Stimulated activated CD4-positive, alpha-beta T cell treated with anti-CD3 and anti-CD28 coated beads, Interleukin-1b, Interleukin-23, amount 100 ng/mL, for 24 hours (primary cell): ENCODE data around the gene TAGLN3.
A peak's percentile ranks its signal among the peaks of the same experiment; 100 is the strongest.

Experiments used
- DNase-seq, 4 experiments: peaks; one replicate each; pipeline ENCODE4 v3.0.0-alpha.2; 2020; ENCODE audit warnings: low read depth in 4 of 4, low spot score in 1 of 4

The TAGLN3 gene

GRCh38 chr3:111976254-111976653, 22.5 kb upstream of the TAGLN3 start:
- no peak for DNase-seq

- peak; percentile 92 to 98 (median 94) for DNase-seq
Measured at GRCh38 chr3:111978583-111979433, 19.9 kb upstream of the TAGLN3 start, which contains the start of gene ABHD10. Gene ABHD10 (plus strand): TSS chr3:111979026. CDS start chr3:111979062, 36 bp downstream.

GRCh38 chr3:111979434-111980038, 19.2 kb upstream of the TAGLN3 start:
- no peak for DNase-seq

- no peak for DNase-seq
Measured at GRCh38 chr3:111980716-111981456, 17.8 kb upstream of the TAGLN3 start.

- no peak for DNase-seq
Measured at GRCh38 chr3:111981457-111981763, 17.3 kb upstream of the TAGLN3 start.

GRCh38 chr3:111984636-111985298, 14.0 kb upstream of the TAGLN3 start:
- DNase-seq: no peak

GRCh38 chr3:111986800-111987199, 11.9 kb upstream of the TAGLN3 start:
- DNase-seq: no peak

GRCh38 chr3:111989061-111989678, 9.6 kb upstream of the TAGLN3 start:
- DNase-seq: no peak

- DNase-seq: no peak
Measured at GRCh38 chr3:111993038-111993437, 5.7 kb upstream of the TAGLN3 start.

GRCh38 chr3:111999484-112000324, 982 bp downstream of the TAGLN3 start:
- DNase-seq: no peak

- DNase-seq: no peak
Measured at GRCh38 chr3:112000367-112000771, 1.6 kb downstream of the TAGLN3 start.

- no peak for DNase-seq
Measured at GRCh38 chr3:112000966-112001365, 2.2 kb downstream of the TAGLN3 start.

GRCh38 chr3:112001526-112001925, 2.8 kb downstream of the TAGLN3 start:
- DNase-seq: no peak

- peak in 3 of 4 experiments; percentile 19 to 46 (median 33) for DNase-seq
Measured at GRCh38 chr3:112002096-112002971, 3.6 kb downstream of the TAGLN3 start.

- DNase-seq: no peak
Measured at GRCh38 chr3:112003321-112004080, 4.8 kb downstream of the TAGLN3 start.

GRCh38 chr3:112004187-112004586, 5.5 kb downstream of the TAGLN3 start:
- DNase-seq: no peak

GRCh38 chr3:112004669-112005068, 5.9 kb downstream of the TAGLN3 start:
- DNase-seq: no peak

GRCh38 chr3:112005091-112005672, 6.5 kb downstream of the TAGLN3 start:
- no peak for DNase-seq
